ENCODE results near the gene ACTA1. TPM values are rescaled to one million over a fixed set of nuclear protein-coding genes. Genes with fewer than 3 reads are reported as not detected.

ACTA1 gene
- total and polyA plus RNA-seq, 9 of the 15 experiments (the other 6 are each of a cell fraction or from before 2014, with no cell fraction given) = 0.07 to 0.36 TPM; not detected in 7

- TF ChIP-seq, protein P1, sequence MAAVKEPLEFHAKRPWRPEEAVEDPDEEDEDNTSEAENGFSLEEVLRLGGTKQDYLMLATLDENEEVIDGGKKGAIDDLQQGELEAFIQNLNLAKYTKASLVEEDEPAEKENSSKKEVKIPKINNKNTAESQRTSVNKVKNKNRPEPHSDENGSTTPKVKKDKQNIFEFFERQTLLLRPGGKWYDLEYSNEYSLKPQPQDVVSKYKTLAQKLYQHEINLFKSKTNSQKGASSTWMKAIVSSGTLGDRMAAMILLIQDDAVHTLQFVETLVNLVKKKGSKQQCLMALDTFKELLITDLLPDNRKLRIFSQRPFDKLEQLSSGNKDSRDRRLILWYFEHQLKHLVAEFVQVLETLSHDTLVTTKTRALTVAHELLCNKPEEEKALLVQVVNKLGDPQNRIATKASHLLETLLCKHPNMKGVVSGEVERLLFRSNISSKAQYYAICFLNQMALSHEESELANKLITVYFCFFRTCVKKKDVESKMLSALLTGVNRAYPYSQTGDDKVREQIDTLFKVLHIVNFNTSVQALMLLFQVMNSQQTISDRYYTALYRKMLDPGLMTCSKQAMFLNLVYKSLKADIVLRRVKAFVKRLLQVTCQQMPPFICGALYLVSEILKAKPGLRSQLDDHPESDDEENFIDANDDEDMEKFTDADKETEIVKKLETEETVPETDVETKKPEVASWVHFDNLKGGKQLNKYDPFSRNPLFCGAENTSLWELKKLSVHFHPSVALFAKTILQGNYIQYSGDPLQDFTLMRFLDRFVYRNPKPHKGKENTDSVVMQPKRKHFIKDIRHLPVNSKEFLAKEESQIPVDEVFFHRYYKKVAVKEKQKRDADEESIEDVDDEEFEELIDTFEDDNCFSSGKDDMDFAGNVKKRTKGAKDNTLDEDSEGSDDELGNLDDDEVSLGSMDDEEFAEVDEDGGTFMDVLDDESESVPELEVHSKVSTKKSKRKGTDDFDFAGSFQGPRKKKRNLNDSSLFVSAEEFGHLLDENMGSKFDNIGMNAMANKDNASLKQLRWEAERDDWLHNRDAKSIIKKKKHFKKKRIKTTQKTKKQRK (IDR thresholded peaks at IDR 0.05; ENCODE audit: borderline replicate concordance, low read depth, low read length) = no peak
- TF ChIP-seq, protein P2, sequence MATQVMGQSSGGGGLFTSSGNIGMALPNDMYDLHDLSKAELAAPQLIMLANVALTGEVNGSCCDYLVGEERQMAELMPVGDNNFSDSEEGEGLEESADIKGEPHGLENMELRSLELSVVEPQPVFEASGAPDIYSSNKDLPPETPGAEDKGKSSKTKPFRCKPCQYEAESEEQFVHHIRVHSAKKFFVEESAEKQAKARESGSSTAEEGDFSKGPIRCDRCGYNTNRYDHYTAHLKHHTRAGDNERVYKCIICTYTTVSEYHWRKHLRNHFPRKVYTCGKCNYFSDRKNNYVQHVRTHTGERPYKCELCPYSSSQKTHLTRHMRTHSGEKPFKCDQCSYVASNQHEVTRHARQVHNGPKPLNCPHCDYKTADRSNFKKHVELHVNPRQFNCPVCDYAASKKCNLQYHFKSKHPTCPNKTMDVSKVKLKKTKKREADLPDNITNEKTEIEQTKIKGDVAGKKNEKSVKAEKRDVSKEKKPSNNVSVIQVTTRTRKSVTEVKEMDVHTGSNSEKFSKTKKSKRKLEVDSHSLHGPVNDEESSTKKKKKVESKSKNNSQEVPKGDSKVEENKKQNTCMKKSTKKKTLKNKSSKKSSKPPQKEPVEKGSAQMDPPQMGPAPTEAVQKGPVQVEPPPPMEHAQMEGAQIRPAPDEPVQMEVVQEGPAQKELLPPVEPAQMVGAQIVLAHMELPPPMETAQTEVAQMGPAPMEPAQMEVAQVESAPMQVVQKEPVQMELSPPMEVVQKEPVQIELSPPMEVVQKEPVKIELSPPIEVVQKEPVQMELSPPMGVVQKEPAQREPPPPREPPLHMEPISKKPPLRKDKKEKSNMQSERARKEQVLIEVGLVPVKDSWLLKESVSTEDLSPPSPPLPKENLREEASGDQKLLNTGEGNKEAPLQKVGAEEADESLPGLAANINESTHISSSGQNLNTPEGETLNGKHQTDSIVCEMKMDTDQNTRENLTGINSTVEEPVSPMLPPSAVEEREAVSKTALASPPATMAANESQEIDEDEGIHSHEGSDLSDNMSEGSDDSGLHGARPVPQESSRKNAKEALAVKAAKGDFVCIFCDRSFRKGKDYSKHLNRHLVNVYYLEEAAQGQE (IDR thresholded peaks at IDR 0.05; ENCODE audit: borderline replicate concordance) = no peak
- TF ChIP-seq, protein P2 (CRISPR knock-in tag; IDR thresholded peaks at IDR 0.05; ENCODE audit: low read depth) = no peak
- no peak for TF ChIP-seq NCOR1 (IDR thresholded peaks at IDR 0.05)
- no peak for TF ChIP-seq HDAC3 (IDR thresholded peaks at IDR 0.05; ENCODE audit: borderline replicate concordance, partially characterized antibody)
- no peak for TF ChIP-seq ZBTB43 (CRISPR knock-in tag; IDR thresholded peaks at IDR 0.05)
- no peak for TF ChIP-seq EP400 (IDR thresholded peaks at IDR 0.05)
- TF ChIP-seq MYC (IDR thresholded peaks at IDR 0.05; ENCODE audit: low read depth, low read length) = no peak
- TF ChIP-seq MYC (CRISPR knock-in tag; IDR thresholded peaks at IDR 0.05; ENCODE audit: borderline replicate concordance, low read depth) = no peak
- no peak for TF ChIP-seq NR1H2 (CRISPR knock-in tag; IDR thresholded peaks at IDR 0.05)
- TF ChIP-seq MTF1 (CRISPR knock-in tag; IDR thresholded peaks at IDR 0.05; ENCODE audit: borderline replicate concordance) = no peak
- no peak for TF ChIP-seq MED1 (CRISPR knock-in tag; IDR thresholded peaks at IDR 0.05; ENCODE audit: borderline replicate concordance)
Measured at GRCh38 chr1:229428256-229428655, 5.6 kb downstream of the ACTA1 start (continued).

Data from K562 (cell line).